ENCODE measurements around the gene GTF2H4.
"Not testable (repeated sequence)": the region's sequence is repeated elsewhere in the genome, so short reads cannot be mapped to it uniquely, and the experiment has no call there.

The GTF2H4 gene

DNA sequence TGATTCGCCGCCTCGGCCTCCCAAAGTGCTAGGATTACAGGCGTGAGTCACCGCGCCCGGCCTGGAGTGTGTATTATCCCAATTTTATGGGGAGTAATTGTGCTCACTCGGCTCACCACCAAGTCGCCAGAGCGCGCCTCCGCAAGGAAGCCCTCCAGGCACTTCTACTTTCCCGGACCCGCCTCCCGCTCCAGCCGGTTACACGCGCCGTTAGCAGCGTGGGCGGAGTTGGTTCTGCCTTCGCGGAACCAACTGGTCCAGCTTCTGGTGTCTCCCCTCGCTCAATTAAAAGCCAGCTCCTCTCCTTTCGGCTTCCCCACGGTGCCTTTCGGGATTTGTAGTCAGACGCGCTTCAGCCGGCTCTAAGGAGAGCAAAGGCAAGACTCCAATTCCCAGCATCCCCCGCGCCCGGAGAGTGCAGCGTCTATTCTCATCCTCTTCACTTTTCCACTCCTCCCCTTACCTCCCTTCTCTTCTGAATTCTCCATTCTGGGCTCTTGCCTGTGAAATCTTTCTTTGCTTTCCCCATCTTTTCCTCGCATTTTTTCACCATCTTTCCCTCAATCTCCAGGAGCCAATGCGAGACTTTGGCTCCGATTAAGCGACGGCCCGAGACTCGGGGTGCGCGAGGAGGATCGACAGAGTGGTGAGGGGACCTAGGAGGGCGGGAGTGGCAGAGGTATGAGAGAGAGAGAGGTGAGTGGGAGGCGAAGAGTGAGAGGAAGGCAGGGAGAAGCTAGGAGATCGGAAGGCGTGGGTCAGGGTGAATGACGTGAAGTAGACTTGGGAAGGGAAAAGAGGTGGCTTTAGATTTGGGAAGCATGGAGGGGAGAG, at the start of gene GTF2H4:
Gene GTF2H4 (plus strand): TSS at position 450 of the 834 bp plus-strand sequence.
- peak; percentile 95 for DNase-seq

DNA sequence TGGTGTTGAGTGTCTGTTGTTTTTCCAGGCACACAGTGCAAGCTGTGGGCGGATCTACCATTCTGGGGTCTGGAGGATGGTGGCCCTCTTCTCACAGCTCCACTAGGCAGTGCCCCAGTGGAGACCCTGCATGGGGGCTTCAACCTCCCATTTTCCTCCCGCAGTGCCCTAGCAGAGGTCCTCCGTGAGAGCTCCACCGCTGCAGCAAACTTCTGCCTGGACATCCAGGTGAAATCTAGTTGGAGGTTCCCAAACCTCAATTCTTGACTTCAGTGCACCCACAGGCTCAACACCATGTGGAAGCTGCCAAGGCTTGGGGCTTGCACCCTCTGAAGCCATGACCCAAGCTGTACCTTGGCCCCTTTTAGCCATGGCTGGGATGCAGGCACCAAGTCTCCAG, 48.3 kb upstream of the GTF2H4 start:
- not testable (repeated sequence) for DNase-seq

DNA sequence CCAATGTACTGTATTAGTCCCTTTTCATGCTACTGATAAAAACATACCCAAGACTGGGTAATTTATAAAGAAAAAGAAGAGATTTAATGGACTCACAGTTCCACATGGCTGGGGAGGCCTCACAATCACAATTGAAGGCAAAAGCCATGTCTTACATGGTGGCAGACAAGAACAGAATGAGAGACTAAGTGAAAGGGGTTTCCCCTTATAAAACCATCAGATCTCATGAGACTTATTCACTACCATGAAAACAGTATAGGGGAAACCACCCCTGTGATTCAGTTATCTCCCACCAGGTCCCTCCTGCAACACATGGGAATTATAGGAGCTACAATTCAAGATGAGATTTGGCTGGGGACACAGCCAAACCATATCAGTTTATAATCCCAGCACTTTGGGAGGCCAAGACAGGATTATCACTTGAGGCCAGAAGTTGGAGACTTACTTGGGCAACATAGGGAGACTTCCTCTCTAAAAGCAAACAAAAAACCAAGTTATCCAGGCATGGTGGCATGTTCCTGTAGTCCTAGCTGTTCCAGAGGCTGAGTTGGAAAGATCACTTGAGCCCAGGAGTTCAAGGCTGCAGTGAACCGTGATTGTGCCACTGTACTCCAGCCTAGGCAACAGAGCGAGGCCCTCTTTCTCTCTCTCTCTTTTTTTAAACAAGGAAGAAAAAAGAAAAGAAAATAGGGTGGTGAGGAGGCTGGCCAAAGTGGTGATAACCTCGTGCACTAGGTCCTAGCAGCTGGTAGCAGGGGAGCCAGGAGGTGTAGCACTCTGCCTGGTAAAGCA, 46.6 kb upstream of the GTF2H4 start:
- DNase-seq: no peak

DNA sequence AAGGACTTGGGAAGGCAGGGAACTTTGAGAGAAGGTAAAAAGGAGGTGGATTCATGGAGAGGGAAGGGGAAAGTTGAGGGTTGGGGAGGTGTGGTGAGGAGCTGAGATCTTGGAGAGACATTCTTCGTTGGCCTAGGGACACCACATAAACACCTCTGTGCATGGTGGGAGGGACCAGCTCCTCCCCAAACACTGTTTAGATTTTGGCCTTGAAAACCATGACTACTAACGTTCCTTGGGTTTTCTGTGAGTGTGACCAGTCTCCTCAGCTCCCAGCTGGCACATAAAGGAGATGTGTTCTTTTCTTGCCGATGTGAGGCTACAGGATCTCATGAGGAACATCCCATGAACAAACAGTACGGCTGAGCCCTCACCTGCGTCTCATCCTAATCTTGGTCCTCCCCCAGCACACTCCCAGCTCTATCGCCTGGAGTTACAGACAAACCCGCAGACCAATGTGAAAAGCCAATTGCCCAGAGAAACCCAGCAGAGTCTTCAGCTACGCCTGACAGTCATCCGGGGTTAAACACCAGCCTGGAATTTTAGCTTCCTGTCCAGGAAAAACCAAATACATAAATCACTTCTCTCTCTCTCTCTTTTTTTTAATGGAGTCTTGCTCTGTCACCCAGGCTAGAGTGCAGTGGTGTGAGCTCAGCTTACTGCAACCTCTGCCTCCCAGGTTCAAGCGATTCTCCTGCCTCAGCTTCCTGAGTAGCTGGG, 45.7 kb upstream of the GTF2H4 start:
- no peak for DNase-seq

DNA sequence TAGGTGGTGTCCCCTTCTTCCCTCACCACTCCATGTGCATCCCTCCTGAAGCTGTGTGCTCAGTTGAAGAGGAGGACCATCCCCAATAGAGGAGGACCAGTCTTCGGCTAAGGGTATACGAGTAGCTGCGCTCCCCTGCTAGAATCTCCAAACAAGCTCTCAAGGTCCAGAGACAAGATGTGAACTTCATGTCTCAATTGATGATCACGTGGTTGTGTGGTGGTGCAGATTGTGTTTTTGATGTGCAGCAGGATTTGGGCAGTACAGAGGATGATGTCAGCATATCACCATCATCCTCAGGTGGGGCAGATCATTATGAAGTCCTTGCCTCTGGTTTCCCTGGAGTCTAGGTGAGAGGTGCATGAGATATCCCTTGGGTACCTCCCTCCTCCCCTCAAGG, 43.7 kb upstream of the GTF2H4 start:
- no peak for DNase-seq

DNA sequence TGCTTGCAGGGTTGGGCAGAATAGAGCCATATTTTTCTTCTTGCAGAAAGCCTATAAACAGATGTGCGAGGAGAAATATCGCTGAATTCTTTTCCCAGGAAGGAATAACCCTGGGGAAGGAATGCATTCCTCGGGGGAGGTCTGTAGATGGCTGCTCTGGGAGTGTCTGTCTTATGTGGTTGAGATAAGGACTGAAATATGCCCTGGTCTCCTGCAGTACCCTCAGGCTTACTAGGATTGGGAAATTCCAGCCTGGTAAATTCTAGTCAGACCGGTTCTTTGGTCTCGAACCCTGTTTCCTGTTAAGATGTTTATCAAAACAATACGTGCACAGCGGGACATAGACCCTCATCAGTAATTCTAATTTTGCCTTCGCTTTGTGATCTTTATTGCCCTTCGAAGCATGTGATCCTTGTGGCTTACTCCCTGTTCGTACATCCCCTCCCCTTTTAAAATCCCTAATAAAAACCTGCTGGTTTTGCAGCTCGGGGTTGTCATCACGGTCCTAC, 38.7 kb upstream of the GTF2H4 start:
- not testable (repeated sequence) for DNase-seq

DNA sequence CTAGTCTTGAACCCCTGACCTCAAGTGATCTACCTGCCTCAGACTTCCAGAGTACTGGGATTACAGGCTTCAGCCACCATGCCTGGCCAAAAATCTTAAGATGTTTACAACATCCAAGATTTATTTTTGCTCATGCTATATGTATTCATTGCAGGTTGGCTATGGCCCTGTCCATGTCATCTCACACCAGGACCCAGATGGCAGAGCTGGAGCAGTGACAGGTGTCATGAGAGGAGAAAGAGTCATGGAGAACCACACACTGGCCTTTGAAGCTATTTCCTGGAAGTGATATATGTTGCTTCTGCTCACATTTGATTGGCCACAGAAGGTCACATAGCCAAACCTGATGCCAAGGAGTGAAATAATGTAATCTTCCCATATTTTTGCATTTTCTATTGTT, 37.5 kb upstream of the GTF2H4 start:
- no peak for DNase-seq

DNA sequence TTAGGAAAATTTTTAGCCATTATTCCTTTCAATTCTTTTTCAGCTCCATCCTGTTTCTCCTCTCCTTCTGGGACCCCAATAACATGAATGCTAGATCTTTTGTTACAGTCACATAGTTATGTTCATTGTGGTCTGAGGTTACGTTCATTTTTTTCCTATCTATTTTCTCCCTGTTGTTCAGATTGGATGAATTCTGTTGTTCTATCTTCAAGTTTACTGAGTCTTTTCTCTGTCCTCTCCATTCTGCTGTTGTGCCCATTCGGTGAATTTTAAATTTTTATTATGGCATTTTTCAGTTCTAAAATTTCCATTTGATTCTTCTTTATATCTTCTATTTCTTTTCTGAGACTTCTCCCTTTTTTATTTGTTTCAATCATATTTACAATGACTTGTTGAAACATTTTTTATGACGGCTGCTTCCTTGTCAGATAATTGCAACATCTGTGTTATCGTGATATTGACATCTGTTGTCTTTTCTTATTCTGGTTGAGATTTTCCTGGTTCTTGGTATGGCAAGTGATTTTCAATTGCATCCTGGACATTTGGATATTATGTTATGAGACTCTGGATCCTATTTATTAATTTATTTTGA, 36.3 kb upstream of the GTF2H4 start:
- no peak for DNase-seq

DNA sequence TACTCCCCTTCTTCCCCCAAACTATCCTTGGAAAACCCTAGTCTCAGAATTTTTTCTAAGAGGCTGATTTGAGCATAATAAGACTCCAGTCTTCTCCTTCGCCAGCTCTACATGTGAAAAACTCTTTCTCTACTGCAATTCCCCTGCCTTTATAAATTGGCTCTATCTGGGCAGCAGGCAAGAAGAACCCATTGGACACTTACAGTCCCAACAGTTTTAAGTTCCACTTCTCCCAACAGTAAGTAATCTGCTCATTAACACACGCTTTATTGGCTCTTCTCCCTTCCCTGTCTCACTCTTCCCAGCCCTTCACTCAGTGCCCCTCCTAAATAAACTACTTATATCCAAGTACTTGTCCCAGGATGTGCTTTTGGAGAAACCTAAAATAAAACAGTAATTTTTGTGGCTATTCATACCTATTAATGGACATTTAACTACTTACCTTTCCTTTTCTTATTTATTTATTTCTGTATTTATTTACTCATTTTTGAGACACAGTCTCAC, 34.8 kb upstream of the GTF2H4 start:
- DNase-seq: no peak

DNA sequence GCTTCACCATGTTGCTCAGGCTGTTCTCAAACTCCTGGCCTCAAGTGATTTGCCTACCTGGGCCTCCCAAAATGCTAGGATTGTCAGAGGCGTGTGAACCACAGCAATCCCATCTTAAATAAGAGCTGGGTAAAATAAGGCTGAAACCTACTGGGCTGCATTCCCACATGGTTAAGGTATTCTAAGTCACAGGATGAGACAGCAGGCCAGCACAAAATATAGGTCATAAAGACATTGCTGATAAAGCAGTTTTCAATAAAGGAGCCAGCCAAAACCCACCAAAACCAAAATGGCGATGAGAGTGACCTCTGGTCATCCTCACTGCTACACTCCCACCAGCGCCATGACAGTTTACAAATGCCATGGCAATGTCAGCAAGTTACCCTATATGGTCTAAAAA, 34.2 kb upstream of the GTF2H4 start:
- not testable (repeated sequence) for DNase-seq

DNA sequence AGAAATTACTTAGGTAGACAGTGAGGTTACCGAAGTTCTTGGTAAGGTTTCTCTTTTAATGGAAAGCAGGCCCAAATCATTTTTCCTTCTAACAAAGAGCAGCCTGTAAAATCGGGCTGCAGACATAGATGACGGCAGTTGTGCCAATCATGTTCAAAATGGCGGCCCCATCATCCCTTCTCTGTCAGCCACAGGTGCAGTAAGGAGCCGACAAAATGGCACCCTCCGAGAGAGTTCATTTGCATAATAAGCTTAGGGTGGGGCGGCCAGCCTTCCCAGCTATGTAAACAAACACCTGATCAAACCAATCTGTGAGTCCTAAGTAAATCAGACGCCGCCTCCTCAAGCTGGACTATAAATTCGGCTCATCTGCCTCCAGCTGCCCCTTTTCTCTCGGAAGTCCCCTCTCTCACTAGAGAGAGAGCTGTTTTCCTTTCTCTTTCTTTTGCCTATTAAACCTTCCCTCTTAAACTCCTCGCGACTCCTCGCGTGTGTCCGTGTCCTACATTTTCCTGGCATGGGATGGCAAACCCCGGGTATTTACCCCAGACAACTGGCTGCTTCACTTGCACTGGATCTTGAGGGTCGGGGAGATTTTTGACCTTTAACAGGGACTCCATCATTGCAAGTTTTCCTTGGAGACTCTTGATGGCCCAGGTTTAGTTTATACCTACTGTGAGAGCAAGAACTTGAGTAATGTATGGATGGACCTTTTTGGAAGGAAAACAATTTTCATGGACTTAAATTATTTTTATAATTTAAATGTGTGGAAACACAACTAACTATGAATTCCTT, 32.6 kb upstream of the GTF2H4 start:
- no peak for DNase-seq

DNA sequence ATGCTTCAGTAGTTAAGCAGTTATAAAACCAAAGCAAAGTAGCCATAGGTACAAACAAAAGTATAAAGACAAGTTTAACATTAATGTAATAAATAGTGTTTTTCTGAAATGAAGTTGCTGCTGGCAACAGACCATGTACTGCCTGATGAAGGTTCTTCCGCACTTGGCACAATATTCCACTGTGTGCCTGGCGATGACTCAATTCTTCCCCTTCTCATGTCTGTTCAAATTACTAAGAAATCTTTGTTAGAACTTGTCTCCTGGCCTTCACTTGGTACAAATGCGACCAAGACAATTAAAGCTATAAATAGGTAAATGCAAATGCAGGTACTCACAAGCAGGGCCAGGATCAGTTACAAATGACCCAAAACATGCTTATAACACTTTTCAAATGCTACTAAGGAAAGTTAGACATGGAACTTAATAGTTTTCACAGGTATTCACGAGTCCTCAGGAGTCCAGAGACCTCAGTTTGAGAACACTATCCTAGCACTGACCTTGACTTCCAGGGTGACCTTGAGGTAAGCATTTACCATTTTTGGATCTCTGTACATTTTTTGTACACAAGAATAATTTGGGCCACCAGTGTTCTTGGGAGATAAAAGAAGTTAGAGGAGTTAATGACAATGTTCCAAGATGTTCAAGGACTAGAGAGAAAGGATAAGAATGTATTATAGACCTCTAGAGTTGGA, 31.8 kb upstream of the GTF2H4 start:
- no peak for DNase-seq

DNA sequence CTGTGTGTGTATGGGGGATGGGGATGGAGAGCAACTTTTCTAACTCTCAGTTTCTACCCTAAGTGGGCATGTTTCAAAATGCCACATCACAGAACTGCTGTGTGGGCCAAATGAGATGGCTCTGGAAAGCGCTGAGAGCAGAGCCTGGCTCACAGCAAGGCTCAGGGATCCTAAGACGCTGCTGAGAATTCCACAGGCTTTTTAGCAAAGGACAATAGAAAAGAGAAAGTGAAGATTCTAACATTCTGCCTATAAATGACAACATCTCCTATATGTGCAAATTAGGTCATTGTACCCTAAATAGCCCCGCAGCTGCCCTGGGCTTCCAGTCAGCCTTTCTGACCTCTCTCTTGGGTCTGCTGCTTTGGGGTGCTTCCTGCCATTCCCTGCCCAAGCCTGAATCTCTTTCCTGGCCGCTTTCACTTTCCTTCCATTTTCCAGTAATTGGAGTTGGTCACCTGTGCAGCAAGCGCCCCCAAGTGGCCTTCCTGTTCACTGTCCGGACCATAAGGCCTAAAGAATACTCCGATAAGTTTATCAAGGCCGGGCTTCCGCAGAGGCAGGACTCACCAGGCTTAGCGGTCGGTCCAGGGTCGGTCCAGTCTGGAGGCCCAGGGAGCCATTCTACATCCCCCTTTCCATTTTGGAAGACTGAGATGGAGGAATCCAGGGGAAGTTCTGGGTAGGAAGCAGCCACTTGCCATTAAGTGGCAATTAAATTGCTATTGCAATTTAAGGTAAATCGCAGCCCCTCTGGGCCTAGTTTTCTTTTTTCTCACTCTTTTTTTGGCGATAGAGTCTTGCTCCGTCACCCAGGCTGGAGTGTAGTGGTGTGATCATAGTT, 30.4 kb upstream of the GTF2H4 start:
- DNase-seq: peak; percentile 69

DNA sequence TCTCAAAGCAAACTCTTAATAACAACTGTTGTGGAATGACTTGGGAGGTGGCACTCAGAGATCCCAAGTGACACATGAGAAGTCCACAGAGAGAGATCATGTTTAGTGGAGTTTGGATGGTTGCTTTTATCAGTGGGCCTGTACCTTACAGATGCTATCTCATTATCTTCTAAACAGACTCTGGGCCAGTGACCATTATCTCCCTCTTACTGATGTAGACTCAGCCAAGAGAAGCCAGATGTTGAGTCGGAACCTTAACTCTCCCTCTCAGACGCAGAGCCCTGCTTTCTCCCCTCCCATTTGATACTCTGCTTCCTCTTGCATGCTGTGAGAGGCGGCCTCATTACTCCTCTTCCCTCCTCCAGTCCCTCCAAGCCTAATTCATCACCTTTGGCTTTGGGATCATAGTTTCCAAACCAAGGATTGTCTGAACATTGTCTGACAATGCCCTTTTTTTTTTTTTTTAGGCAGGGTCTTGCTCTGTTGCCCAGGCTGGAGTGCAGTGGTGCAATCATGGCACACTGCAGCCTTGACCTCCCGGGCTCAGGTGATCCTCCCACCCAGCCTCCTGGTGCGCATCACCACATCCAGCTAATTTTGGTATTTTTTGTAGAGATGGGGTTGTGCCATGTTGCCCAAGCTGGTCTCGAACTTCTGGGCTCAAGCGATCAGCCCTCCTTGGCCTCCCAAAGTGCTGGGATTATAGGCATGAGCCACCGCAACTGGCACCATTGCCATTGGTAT, 28.2 kb upstream of the GTF2H4 start:
- no peak for DNase-seq

DNA sequence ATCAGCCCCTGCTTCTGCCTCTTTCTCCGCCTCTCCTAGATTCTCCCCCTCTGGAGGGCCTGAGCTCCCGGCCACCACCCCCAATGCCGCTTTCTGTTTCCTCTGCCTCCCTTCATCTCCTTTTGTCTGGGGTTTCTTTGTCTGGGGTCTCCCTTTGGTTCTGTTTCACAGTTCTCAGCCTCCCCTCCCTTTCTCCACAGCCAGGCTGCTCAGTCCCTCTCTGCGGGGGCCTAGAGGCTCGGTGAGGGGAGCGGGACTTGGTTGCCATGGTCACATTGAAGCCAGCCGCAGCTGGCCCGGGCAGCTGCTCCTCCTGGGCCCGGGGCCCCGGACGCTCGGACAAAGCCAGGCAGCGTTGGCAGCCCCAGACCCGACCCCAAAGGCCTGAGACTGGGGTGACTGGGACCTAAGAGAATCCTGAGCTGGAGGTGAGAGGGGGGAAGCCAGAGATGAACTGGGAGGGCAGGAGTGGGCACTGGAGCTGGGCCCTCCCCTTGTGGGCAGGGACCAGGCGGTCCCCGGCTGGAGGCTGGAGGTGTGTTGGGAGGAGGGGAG, 27.2 kb upstream of the GTF2H4 start:
- no peak for DNase-seq

DNA sequence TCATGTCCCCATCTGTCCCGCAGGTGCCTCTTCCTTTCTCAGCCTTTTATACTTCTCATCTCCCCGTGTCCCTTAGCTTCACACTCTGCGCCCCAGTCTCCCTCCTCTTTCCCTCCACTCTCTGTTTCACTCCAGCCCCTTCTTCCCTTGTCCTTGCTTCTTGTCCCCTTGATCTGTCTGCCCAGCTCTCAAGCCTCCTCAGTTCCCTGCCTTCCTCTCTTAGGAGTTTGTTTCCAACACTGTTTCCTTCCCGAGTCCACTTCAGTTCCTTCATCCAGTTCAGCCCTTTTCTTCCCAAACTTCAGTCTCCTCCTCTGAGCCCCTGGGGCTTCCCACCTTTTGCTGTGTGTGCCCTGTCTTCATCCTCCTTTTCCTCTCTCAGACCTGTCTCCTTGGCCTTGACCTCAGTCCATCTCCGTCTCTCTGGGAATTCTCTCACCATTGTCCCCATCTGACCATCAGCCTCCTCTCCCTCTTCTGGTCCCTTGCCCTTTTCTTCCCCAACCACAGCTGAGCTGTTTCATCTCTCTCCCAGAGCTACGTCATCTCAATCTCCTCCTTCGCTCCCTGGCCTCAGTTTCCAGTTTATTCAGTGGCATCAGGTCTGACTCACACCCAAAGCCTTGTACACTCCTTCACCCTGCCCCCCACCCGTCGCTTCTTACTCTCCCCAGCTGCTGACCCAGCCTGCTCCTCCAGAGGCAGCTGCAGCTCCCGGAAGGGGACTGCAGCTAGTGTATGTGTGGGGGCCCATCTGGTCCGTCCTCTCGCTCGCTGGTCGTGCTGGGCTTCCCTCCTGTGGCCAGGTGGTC, 26.4 kb upstream of the GTF2H4 start:
- no peak for DNase-seq

DNA sequence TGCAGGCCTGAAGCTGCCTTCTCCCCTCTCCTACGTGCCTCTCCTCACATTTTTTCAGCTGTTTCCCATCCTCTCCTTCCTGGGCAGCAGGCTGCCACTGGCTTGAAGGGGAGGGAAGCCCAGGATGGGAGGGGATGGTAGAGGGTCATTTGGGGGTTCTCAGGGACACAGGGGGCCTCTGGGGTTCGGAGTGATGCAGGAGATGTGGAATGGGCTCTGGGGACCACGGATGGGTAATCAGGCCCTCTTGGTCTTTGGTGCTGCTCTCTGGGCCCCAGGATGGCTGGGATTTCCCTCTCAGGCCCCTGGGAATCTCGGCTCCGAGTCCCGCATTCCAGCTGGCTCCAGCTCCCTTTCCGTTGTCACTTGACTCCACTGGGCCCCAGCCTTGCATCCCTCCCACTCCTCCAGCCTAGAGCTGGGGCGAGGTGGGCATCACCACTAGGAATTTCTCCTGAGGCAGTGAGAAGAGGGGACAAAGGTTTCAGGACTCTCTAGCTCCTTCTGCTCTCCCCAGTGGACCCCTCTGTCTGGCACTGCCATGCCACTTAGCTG, 25.7 kb upstream of the GTF2H4 start:
- no peak for DNase-seq

Measured in activated T-cell treated with anti-CD3 and anti-CD28 coated beads for 4 hours (primary cell).